HUES48 (cell line): Measurements from ENCODE around the gene PROSER3.

Experiments used
- H3K27ac ChIP-seq: one replicate; pipeline ENCODE4 v1.7.0; 2013; ENCODE audit warnings: low read depth, low read length, inconsistent platforms
- H3K27me3 ChIP-seq: 2 replicates; pipeline ENCODE4 v1.6.1; 2013; ENCODE audit warnings: mild to moderate bottlenecking, low read length; ENCODE audit not compliant: control insufficient read depth, insufficient read depth
- H3K36me3 ChIP-seq: 2 replicates; pipeline ENCODE4 v1.6.1; 2013; ENCODE audit warnings: low read length; ENCODE audit not compliant: control insufficient read depth, insufficient read depth
- H3K4me1 ChIP-seq: 2 replicates; pipeline ENCODE4 v1.6.1; 2013; ENCODE audit warnings: mild to moderate bottlenecking, low read length; ENCODE audit not compliant: control insufficient read depth, insufficient read depth
- H3K4me3 ChIP-seq: 2 replicates; pipeline ENCODE4 v1.5.1; 2013; ENCODE audit warnings: mild to moderate bottlenecking, low read depth, low read length
- H3K9ac ChIP-seq: 2 replicates; pipeline ENCODE4 v1.6.1; 2013; ENCODE audit warnings: mild to moderate bottlenecking, low read depth, low read length, moderate library complexity
- H3K9me3 ChIP-seq: 2 replicates; pipeline ENCODE4 v1.6.1; 2013; ENCODE audit warnings: low read length; ENCODE audit not compliant: control insufficient read depth, insufficient read depth

PROSER3 gene

GRCh38 chr19:35757749-35758608 is at the start of gene PROSER3:
TSS of gene PROSER3 (plus strand) at chr19:35758176. CDS start at chr19:35758216, 40 bp downstream.
- peak within 1 kb of the TSS; percentile 89 for H3K9ac ChIP-seq
- peak within 1 kb of the TSS; percentile 85 for H3K27ac ChIP-seq
- H3K4me1 ChIP-seq, result peaks cover 9% of the 10 kb centered on the region; the same call in 1 of the 2 replicates
- H3K4me3 ChIP-seq, result peak within 1 kb of the TSS; percentile 98
- no peaks in the 10 kb centered on the region for H3K9me3 ChIP-seq
- peaks cover 3% of the 10 kb centered on the region; the same call in 1 of the 2 replicates for H3K27me3 ChIP-seq
- H3K36me3 ChIP-seq, result peaks cover 23% of the 10 kb centered on the region

- no peak overlapping the region for H3K4me3 ChIP-seq
- H3K27ac ChIP-seq, result no peak overlapping the region
- H3K27me3 ChIP-seq, result peaks cover 16% of the 10 kb centered on the region
- no peaks in the 10 kb centered on the region for H3K9me3 ChIP-seq
- no peaks in the 10 kb centered on the region; the same call in 1 of the 2 replicates for H3K36me3 ChIP-seq
- H3K9ac ChIP-seq, result no peak overlapping the region
- peaks cover 11% of the 10 kb centered on the region for H3K4me1 ChIP-seq
These were observed 49.6 kb upstream of the PROSER3 start for GRCh38 chr19:35708391-35708790.

GRCh38 chr19:35710784-35711723 is 46.9 kb upstream of the PROSER3 start:
- Histone ChIP-seq H3K27ac (no peak overlapping the region), H3K9ac (no peak overlapping the region), H3K9me3 (no peaks in the 10 kb centered on the region), H3K27me3 (no peaks in the 10 kb centered on the region), H3K36me3 (no peaks in the 10 kb centered on the region; the same call in 1 of the 2 replicates), H3K4me1 (peaks cover 27% of the 10 kb centered on the region), H3K4me3 (no peak overlapping the region)

GRCh38 chr19:35712567-35713505 is 45.1 kb upstream of the PROSER3 start:
- H3K9me3 ChIP-seq, result no peaks in the 10 kb centered on the region
- H3K27ac ChIP-seq, result no peak overlapping the region
- H3K27me3 ChIP-seq, result no peaks in the 10 kb centered on the region
- no peak overlapping the region for H3K4me3 ChIP-seq
- peaks cover 27% of the 10 kb centered on the region for H3K4me1 ChIP-seq
- no peak overlapping the region for H3K9ac ChIP-seq
- no peaks in the 10 kb centered on the region; the same call in 1 of the 2 replicates for H3K36me3 ChIP-seq

GRCh38 chr19:35713506-35713850 is 44.5 kb upstream of the PROSER3 start:
- Histone ChIP-seq H3K27me3 (no peaks in the 10 kb centered on the region), H3K4me3 (no peak overlapping the region), H3K9ac (no peak overlapping the region), H3K9me3 (no peaks in the 10 kb centered on the region), H3K36me3 (no peaks in the 10 kb centered on the region; the same call in 1 of the 2 replicates), H3K4me1 (peaks cover 27% of the 10 kb centered on the region), H3K27ac (no peak overlapping the region)

GRCh38 chr19:35713904-35714495 is 44.0 kb upstream of the PROSER3 start:
- Histone ChIP-seq H3K36me3 (no peaks in the 10 kb centered on the region; the same call in 1 of the 2 replicates), H3K4me1 (peaks cover 30% of the 10 kb centered on the region), H3K4me3 (no peak overlapping the region), H3K9ac (no peak overlapping the region), H3K9me3 (no peaks in the 10 kb centered on the region), H3K27me3 (no peaks in the 10 kb centered on the region), H3K27ac (no peak overlapping the region)

- Histone ChIP-seq H3K9ac (no peak overlapping the region), H3K36me3 (peaks cover 4% of the 10 kb centered on the region; the same call in 1 of the 2 replicates), H3K4me1 (peaks cover 34% of the 10 kb centered on the region), H3K27me3 (no peaks in the 10 kb centered on the region), H3K9me3 (no peaks in the 10 kb centered on the region), H3K4me3 (peak overlapping the region; percentile 81; the same call in 1 of the 2 replicates), H3K27ac (no peak overlapping the region)
These were observed 43.2 kb upstream of the PROSER3 start for GRCh38 chr19:35714601-35715354.

- no peaks in the 10 kb centered on the region for H3K9me3 ChIP-seq
- H3K4me1 ChIP-seq, result peaks cover 34% of the 10 kb centered on the region
- H3K4me3 ChIP-seq, result peak overlapping the region; percentile 81
- H3K36me3 ChIP-seq, result peaks cover 9% of the 10 kb centered on the region; the same call in 1 of the 2 replicates
- H3K27me3 ChIP-seq, result no peaks in the 10 kb centered on the region
- no peak overlapping the region for H3K27ac ChIP-seq
- H3K9ac ChIP-seq, result no peak overlapping the region
These were observed 42.6 kb upstream of the PROSER3 start for GRCh38 chr19:35715355-35715809.

GRCh38 chr19:35715981-35716800 is 41.8 kb upstream of the PROSER3 start:
- Histone ChIP-seq H3K9me3 (no peaks in the 10 kb centered on the region), H3K27me3 (no peaks in the 10 kb centered on the region), H3K4me3 (peak overlapping the region; percentile 81), H3K27ac (peak overlapping the region; percentile 98), H3K4me1 (peaks cover 27% of the 10 kb centered on the region), H3K36me3 (peaks cover 13% of the 10 kb centered on the region), H3K9ac (peak overlapping the region; percentile 72)
